Measurements from ENCODE around the gene MAP3K2. TPM values are rescaled to one million over a fixed set of nuclear protein-coding genes. Genes with fewer than 3 reads are reported as not detected.

The MAP3K2 gene
- polyA plus RNA-seq, 3 donors = 16.0 to 86.4 (median 66.3) TPM

DNA sequence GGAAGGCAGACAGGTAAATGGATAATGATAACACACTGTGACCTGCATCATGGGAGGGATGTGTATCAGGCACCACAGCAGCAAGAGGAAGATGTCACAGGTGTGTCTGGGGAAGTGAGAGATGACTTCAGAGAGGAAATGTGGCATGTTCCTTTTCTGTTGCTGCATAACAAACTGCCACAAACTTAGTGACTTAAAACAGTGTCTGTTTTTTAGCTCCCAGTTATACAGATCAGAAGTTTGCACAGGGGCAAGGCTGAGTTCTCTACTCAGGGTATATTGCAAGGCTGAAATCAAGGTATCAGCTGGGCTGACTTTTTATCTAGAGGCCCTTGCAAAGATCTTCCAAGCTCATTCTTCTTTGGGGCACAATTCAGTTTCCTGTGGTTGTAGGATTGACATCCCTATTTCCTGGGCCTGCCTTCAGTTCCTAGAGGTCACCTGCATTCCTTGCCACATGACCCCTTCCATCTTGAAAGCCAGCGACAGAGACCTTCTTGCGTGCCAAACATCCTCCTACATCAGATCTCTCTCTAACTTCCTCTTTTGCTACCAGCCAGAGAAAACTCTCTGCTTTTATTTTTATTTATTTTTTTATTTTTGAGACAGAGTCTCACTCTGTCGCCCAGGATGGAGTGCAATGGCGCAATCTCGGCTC, 2.1 kb upstream of the MAP3K2 start:
- DNase-seq = peak; percentile 78 to 90 (median 80)
- H3K27ac ChIP-seq (ENCODE audit: low read depth in 1 of 2, low read length in 2 of 2) = peak overlapping the region; percentile 63 to 99
- H3K36me3 Mint-ChIP-seq = peaks cover 3 to 8% of the 10 kb centered on the region in 2 donors

DNA sequence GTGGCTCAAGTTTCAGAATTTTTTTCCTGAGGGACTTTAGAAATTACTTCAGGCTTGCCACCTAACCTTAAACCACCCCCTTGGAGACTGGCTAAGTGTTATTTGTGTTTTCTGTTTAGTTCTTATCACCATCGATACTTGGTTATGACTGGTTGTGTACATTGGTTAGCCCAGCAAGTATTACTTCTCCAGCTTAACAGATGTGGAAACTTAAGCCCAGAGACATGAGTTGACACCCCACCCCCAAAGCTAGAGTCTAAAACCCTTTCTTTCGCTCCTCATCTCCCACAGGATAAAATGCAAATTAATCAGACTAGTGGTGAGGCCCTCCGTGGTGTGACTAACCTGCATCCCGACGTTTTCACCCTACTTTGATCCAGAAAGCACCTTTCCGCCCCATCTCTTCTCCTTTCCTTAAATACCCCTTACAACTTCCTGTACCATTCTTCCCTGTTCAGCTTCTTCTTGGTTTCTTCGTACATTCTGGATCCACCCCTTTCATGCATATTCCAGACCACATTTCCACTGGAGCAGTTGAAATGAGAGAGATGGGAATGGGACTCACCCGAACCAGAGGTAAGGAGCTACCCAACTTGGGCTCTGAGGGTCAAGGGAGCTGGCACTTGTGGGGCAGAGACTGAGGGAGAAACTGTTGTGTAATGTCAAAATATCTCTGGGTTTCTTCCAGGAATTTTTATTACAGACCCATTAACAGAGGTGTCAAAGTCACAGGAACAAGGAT, 819 bp upstream of the MAP3K2 start:
- Histone ChIP-seq H3K4me3 (replicated peaks in 1 of 3; ENCODE audit: low read depth in 2 of 3, low read length in 3 of 3) (peak overlapping the region; percentile 47 to 87 (median 79)), H3K9me3 (replicated peaks in 1 of 2; ENCODE audit: control insufficient read depth in 1 of 2, insufficient read depth in 1 of 2, low read length in 2 of 2) (no peaks in the 10 kb centered on the region), H3K79me2 (ENCODE audit: insufficient read depth, low read length) (peaks cover 34% of the 10 kb centered on the region)

More for the DNA sequence above, 2.1 kb upstream of the MAP3K2 start:
- Mint-ChIP-seq H3K4me1 (peaks cover 45% of the 10 kb centered on the region), H3K4me3 (peak overlapping the region; percentile 64 to 85), H3K27ac (peak overlapping the region; percentile 95 to 99 (median 98)), H3K27me3 (ENCODE audit: low read depth in 3 of 3) (peaks cover 0 to 2% (median 1%) of the 10 kb centered on the region in 3 donors), H3K9me3 (peaks cover 0 to 3% (median 0%) of the 10 kb centered on the region in 7 donors)
- H3K9me3 ChIP-seq (replicated peaks in 1 of 2; ENCODE audit: control insufficient read depth in 1 of 2, insufficient read depth in 1 of 2, low read length in 2 of 2) = no peaks in the 10 kb centered on the region
- peak overlapping the region in 1 of 3 experiments; percentile 19 for H3K4me3 ChIP-seq (replicated peaks in 1 of 3; ENCODE audit: low read depth in 2 of 3, low read length in 3 of 3)
- H2AFZ ChIP-seq (ENCODE audit: insufficient read depth, low read depth, low read length, poor library complexity, severe bottlenecking) = no peak overlapping the region
- peak overlapping the region; percentile 52 for H3K4me2 ChIP-seq (replicated peaks; ENCODE audit: extremely low read depth, low read length, poor library complexity, severe bottlenecking)
- intact Hi-C loops (cut with micrococcal nuclease) = loop anchor here (2.0 kb wide), 2 partner anchors 15 to 21 kb away; no protein-coding TSS in a partner anchor
- peaks cover 21% of the 10 kb centered on the region for H3K79me2 ChIP-seq (ENCODE audit: insufficient read depth, low read length)
- peaks cover 11% of the 10 kb centered on the region for H4K20me1 ChIP-seq (ENCODE audit: insufficient read depth, low read length)
- WGBS (ENCODE audit: insufficient coverage) = 0% methylated on average over 2 of the region's 5 CpGs
- TF ChIP-seq, protein P1, sequence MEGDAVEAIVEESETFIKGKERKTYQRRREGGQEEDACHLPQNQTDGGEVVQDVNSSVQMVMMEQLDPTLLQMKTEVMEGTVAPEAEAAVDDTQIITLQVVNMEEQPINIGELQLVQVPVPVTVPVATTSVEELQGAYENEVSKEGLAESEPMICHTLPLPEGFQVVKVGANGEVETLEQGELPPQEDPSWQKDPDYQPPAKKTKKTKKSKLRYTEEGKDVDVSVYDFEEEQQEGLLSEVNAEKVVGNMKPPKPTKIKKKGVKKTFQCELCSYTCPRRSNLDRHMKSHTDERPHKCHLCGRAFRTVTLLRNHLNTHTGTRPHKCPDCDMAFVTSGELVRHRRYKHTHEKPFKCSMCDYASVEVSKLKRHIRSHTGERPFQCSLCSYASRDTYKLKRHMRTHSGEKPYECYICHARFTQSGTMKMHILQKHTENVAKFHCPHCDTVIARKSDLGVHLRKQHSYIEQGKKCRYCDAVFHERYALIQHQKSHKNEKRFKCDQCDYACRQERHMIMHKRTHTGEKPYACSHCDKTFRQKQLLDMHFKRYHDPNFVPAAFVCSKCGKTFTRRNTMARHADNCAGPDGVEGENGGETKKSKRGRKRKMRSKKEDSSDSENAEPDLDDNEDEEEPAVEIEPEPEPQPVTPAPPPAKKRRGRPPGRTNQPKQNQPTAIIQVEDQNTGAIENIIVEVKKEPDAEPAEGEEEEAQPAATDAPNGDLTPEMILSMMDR (IDR thresholded peaks at IDR 0.05) = no peak
- no peaks in the 10 kb centered on the region for H3K27me3 ChIP-seq (ENCODE audit: control insufficient read depth in 2 of 2, insufficient read depth in 2 of 2, low read length in 2 of 2)
- H3K4me1 ChIP-seq (ENCODE audit: control insufficient read depth in 1 of 2, insufficient read depth in 2 of 2, low read length in 2 of 2) = peaks cover 37 to 46% of the 10 kb centered on the region in 2 donors
- peak overlapping the region; percentile 56 for H3K9ac ChIP-seq (ENCODE audit: insufficient read depth, low read length, poor library complexity, severe bottlenecking)
- no peaks in the 10 kb centered on the region for H3K36me3 ChIP-seq (replicated peaks in 1 of 2; ENCODE audit: control insufficient read depth in 1 of 2, insufficient read depth in 2 of 2, low read length in 2 of 2)

More for the DNA sequence above, 819 bp upstream of the MAP3K2 start:
- Mint-ChIP-seq H3K36me3 (peaks cover 11 to 14% of the 10 kb centered on the region in 2 donors), H3K9me3 (peaks cover 0 to under 1% (median 0%) of the 10 kb centered on the region in 7 donors), H3K27ac (peak overlapping the region; percentile 98 to 100 (median 99)), H3K27me3 (ENCODE audit: low read depth in 3 of 3) (peaks cover 0 to 2% (median 0%) of the 10 kb centered on the region in 3 donors), H3K4me1 (peaks cover 53% of the 10 kb centered on the region), H3K4me3 (peak overlapping the region; percentile 75 to 92)
- intact Hi-C loops (cut with micrococcal nuclease) = loop anchor here (2.0 kb wide), 2 partner anchors 16 to 22 kb away; no protein-coding TSS in a partner anchor
- Histone ChIP-seq H3K9ac (ENCODE audit: insufficient read depth, low read length, poor library complexity, severe bottlenecking) (peak overlapping the region; percentile 100), H3K4me2 (replicated peaks; ENCODE audit: extremely low read depth, low read length, poor library complexity, severe bottlenecking) (peak overlapping the region; percentile 77), H3K27me3 (ENCODE audit: control insufficient read depth in 2 of 2, insufficient read depth in 2 of 2, low read length in 2 of 2) (no peaks in the 10 kb centered on the region), H2AFZ (ENCODE audit: insufficient read depth, low read depth, low read length, poor library complexity, severe bottlenecking) (peak overlapping the region; percentile 7), H4K20me1 (ENCODE audit: insufficient read depth, low read length) (peaks cover 24% of the 10 kb centered on the region), H3K36me3 (replicated peaks in 1 of 2; ENCODE audit: control insufficient read depth in 1 of 2, insufficient read depth in 2 of 2, low read length in 2 of 2) (peaks cover 0 to 5% of the 10 kb centered on the region in 2 donors), H3K27ac (ENCODE audit: low read depth in 1 of 2, low read length in 2 of 2) (peak overlapping the region; percentile 93 to 99), H3K4me1 (ENCODE audit: control insufficient read depth in 1 of 2, insufficient read depth in 2 of 2, low read length in 2 of 2) (peaks cover 44 to 53% of the 10 kb centered on the region in 2 donors)
- TF ChIP-seq, protein P1 (IDR thresholded peaks at IDR 0.05) = no peak
- 59% methylated on average over 6 of the region's 8 CpGs for WGBS (ENCODE audit: insufficient coverage)
- DNase-seq = peak in 2 of 3 donors; percentile 55 to 56

All from CD14-positive monocyte (primary cell).